CD4-positive, alpha-beta T cell treated with Interferon gamma for 1 hour (primary cell): ENCODE data around the gene SEH1L.
"Not testable (repeated sequence)": the region's sequence is repeated elsewhere in the genome, so short reads cannot be mapped to it uniquely, and the experiment has no call there.

Experiments used
- DNase-seq: peaks from one replicate; pipeline ENCODE4 v3.0.0-alpha.2; 2020

Gene SEH1L

GRCh38 chr18:12944709-12945108, 3.1 kb upstream of the SEH1L start:
- DNase-seq: no peak

- DNase-seq: no peak
Measured at GRCh38 chr18:12946549-12947284, 1.1 kb upstream of the SEH1L start.

GRCh38 chr18:12948050-12948804, 416 bp downstream of the SEH1L start:
- DNase-seq: peak; percentile 98

GRCh38 chr18:12958478-12958877, 10.7 kb downstream of the SEH1L start:
- no peak for DNase-seq

- no peak for DNase-seq
Measured at GRCh38 chr18:12960395-12960794, 12.6 kb downstream of the SEH1L start.

GRCh38 chr18:12960853-12961397, 13.1 kb downstream of the SEH1L start:
- DNase-seq: no peak

- DNase-seq: no peak
Measured at GRCh38 chr18:12963069-12963468, 15.3 kb downstream of the SEH1L start.

GRCh38 chr18:12968115-12968514, 20.3 kb downstream of the SEH1L start:
- no peak for DNase-seq

GRCh38 chr18:12968619-12969018, 20.8 kb downstream of the SEH1L start:
- DNase-seq: no peak

GRCh38 chr18:12973562-12974213, 25.9 kb downstream of the SEH1L start:
- no peak for DNase-seq

GRCh38 chr18:12975488-12975887, 27.7 kb downstream of the SEH1L start:
- DNase-seq: no peak

GRCh38 chr18:12976305-12976704, 28.5 kb downstream of the SEH1L start:
- DNase-seq: no peak

- DNase-seq: not testable (repeated sequence)
Measured at GRCh38 chr18:12980065-12980464, 32.3 kb downstream of the SEH1L start.

- DNase-seq: no peak
Measured at GRCh38 chr18:12989397-12990122, 41.7 kb downstream of the SEH1L start.

- DNase-seq: peak; percentile 38
Measured at GRCh38 chr18:12990123-12990475, 42.3 kb downstream of the SEH1L start.

- no peak for DNase-seq
Measured at GRCh38 chr18:12990641-12990966, 42.8 kb downstream of the SEH1L start.

GRCh38 chr18:12990967-12991820, 43.4 kb downstream of the SEH1L start, which contains the start of gene CEP192:
CEP192 (plus strand) TSS chr18:12991362; CDS start chr18:12999425, 8,063 bp downstream.
- DNase-seq: peak; percentile 98

- DNase-seq: no peak
Measured at GRCh38 chr18:12991821-12992179, 44.0 kb downstream of the SEH1L start.

- DNase-seq: no peak
Measured at GRCh38 chr18:12993439-12993838, 45.6 kb downstream of the SEH1L start.

GRCh38 chr18:12995424-12995823, 47.6 kb downstream of the SEH1L start:
- no peak for DNase-seq

- no peak for DNase-seq
Measured at GRCh38 chr18:12995952-12996477, 48.2 kb downstream of the SEH1L start.
